Measurements from ENCODE around the gene ZNF664.

Gene ZNF664

DNA sequence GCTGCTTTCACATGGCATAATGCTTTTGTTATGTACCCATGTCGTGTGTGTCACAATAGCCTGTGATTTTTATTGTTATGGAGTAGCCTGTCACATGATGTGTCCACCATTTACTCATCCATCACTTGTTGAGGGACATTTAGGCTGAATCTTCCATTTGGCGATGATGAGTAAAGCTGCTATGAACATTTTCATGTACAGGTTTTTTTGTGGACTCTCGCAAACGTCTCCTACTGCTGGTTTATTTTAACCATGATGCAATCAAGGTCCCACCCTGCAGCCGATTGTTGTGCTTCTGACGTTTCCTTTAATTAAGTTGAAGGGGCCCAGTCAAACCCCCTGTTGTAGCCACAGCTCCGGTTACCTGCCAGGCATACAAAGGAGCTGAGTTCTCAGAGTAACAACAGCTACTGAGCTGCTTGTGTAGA lies 63.2 kb downstream of the ZNF664 start:
- no peak for DNase-seq

DNA sequence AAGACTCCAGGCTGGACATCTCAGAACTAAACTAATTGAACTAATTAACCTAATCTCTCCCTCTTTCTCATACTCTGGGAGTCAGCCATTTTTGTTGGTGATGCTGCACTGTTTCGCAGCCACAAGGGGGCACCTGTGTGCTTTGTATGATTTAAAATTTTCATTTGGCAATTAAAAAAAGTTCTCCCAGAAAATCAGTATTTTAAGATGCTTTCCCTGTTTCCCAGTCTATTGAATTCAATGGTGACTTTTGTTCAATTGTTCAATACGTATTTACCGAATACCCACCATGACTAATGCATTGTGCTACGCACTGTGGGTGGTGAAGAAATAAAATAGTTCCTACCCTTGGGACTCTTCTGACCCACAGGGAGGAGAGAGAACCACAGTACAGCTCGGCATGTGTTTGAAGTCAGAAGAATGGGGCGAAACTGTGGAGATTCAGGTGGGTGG lies 63.7 kb downstream of the ZNF664 start:
- peak; percentile 54 for DNase-seq

DNA sequence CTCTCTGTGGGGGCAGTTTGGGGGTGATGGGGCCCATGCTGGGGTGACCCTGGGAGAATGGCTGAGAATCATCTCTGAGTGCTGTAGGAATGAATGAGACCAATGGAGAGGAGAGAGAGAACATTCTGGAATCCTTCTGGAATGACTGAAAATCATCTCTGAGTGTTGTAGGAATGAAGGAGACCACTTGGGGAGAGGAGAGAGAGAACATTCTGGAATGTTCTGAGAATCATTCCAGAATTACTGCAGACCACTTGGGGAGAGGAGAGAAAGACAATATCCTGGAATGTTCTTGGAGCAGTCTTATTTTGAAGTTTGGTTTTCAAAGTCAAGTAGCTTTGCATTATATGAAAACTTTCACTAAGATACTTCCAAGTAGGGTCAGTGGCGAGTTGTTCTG lies 64.3 kb downstream of the ZNF664 start:
- no peak for DNase-seq

DNA sequence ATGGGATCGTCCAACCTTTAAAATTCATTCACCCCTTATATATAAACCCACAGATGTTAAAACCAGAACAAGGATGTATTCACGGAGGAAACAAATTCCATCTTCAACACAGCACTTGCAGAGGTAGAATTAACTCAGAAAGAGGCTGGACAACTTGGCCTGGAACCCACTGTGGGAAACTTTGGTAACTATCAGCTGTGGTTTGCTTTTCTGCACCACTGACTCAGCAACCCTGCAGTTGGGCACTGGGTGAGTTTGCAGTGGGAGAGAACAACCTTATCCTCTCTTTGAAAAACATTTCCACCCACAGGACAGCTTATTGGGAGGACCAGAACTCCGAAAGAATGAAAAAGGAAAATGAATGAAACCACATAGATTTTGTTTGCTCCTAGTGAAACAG lies 66.3 kb downstream of the ZNF664 start:
- no peak for DNase-seq

DNA sequence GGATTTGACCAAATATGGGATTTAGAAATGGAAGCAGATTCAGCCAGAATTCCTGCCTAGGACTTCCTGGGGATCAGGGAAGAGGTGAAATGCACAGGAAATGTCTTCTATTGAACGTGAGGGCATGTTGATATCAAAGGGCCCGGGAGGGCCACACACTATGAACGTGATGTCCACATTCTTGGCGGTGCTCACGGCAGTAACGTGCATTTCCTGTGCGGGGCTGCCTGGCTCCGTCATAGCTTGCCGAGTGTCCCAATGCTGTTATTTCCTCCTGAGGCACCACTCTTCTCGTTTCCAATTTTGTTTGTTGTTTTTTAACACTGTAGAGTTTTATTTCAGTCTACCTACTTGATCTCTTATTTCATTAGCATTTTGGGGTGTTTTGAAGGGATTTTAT lies 67.3 kb downstream of the ZNF664 start:
- DNase-seq = no peak

DNA sequence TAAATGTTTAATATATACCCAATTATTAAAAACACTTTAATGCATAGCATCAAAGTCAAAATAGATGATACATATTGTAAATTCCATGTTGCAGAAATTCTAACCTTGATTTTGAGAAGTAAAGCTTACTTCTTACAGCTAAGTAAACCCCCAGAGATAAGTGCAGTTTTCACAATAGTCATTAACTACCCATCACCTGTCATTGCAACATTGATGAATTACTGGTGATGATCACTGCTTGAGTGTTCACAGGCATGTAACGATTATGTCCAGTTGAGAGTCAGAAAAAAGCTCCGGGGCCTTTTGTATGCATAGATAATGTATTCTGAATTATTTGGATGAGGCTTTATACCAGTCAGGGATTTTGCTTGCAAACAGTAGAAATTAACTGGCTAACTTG lies 67.7 kb downstream of the ZNF664 start:
- DNase-seq = no peak

DNA sequence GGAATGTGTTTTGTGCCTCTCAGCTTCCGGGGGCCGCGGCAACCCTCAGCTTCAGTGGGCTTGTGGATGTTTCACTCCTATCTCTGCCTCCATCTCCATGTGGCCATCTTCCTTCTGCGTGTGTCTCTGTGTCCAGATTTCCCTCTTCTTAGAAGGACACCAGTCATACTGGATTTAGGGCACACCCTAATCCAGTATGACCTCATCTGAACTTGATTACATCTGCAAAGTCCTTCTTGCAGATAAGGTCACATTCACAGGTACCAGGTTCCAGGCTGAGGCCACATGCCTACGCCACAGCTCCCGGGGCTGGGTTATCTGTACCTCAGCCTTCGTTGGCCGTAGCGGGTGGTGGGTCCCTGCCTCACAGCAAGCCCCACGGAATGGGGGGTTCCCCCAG lies 68.9 kb downstream of the ZNF664 start:
- no peak for DNase-seq

DNA sequence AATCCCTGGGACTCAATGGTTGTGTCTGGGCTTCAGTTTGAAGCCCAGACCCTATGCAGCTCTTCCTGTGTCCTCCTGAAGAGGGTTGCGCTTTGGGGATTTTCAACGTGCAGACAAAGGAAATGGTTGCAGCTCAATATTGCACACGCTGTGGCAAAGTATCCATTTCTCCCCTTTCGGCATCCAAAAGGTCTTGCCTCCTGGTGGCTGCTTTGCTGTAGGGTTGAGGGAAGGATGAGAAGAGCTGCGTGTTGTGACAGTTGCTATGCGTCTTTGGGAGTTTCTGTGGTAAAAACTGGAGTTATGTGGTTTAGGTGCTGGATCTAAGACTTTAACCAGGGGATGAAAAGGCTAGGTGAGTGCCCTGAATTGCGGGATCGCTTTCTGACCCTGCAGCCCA lies 71.0 kb downstream of the ZNF664 start:
- DNase-seq = no peak

DNA sequence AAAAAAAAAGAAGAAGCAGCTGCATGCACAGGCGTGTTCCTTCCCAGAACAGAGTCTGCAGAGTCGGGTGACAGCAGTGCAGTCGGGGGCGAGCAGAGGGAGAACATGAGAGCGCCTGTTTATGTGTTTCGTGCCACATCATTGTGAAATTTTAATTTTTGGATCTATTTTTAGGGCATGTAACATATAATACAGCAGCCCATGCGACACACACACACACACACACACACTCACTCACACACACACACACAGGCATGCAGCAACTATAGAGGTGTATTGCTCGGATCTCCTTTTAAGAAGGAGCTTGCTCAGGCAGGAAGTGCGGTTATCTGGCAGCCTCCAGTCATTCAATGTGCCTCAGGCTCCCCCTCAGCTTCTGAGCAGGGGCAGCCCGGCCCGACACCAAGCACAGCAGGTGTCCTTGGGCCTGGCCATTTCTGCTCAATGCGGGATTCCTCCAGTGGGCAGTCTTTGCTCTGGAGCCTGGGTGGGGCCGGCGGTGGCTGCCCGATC lies 71.8 kb downstream of the ZNF664 start:
- DNase-seq = no peak

DNA sequence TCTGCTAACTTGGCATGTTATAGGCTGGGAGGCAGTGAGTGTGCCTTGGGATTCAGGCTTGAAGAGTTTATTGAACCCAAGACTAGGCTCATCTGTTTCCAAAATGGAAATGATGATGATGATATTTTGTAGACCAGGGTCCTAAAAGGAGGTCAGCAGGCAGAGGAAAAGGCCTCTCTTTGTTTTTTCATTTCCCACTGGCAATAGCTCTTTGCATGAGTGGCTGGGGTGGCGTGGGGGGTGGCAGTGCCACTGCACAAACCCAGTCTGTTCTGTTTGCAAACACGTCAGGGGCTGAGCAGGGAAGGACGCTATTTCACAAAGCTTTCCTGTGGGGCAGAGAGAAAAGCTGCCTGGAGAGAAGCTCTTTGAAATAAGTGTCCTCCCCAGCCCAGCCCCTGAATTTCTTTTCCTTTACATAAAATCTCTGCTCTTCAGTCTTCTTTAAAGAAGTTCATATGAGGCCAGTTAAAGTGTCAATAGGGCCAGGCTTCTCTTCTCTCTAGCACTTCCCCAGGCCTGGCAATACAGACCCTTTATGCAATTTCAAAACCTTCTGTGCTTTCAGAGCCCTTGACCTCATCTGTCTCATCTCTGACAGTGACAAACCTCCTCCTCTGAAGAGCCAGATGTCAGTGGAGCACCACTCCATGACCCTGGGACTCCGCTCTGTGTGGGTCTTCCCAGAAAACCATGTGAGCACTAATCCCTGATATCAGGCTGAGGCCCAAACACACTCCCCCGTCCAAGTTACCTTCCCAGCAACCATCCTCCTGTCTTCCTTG lies 72.8 kb downstream of the ZNF664 start:
- no peak for DNase-seq

DNA sequence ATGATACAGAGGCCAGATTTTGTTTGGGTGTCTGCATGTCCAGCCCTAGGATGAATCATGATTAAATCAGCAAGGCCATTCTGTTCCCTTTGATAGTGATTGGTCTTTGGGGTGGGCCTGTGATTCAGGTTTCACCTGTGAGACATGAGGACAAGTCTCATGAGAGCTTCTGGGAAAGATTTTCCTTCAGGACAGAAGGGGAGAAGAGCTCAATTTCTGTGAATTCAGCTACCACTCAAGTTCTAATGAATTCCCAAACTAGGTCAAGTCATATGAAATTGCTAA lies 73.4 kb downstream of the ZNF664 start:
- DNase-seq = no peak

DNA sequence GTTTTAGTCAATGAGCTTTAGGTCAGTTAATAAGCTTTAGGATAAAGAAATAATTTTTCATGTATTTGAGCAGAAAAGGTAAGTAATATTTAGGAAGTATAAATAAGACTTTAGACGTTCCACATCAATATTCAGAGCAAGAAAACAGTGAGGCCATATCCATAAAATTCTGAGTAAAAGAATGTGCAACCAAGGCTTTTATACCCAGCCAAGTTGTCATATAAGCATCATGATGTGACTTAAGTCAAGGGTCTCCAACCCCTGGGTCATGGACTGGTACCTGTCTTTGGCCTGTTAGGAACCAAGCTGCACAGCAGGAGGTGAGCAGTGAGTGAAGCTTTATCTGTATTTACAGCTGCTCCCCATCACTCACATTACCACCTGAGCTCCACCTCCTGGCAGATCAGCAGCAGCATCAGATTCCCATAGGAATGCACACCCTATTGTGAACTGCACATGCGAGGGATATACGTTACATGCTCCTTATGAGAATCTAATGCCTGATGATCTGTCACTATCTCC lies 74.1 kb downstream of the ZNF664 start:
- DNase-seq = no peak

DNA sequence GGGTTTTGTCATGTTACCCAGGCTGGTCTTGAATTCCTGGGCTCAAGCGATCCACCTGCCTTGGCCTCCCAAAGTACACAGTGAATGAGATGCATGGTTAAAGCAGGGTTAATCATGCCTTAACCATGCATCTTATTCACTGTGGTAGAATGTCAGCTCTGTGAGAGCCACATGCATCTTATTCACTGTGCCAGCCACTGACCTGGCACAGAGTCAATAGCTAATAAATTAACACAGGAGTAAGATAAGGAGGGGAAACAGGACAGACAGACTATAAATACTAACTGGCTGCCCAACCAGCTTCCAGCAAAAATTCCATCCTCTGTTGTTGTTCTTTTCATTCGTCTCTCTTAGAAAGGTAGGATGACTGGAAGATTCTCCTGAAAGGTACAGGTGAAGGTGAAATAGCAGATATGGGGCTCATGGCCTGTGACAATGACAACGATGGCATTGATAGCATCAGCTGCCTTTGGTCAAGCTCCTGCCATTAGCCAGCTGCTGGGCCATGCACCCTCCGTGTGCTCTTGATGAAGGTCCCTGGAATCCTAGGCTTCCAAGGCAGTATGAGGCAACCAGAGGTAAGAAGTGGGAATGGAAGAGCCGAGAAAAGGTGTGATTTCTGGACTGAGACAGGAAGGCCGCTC lies 76.6 kb downstream of the ZNF664 start:
- no peak for DNase-seq

DNA sequence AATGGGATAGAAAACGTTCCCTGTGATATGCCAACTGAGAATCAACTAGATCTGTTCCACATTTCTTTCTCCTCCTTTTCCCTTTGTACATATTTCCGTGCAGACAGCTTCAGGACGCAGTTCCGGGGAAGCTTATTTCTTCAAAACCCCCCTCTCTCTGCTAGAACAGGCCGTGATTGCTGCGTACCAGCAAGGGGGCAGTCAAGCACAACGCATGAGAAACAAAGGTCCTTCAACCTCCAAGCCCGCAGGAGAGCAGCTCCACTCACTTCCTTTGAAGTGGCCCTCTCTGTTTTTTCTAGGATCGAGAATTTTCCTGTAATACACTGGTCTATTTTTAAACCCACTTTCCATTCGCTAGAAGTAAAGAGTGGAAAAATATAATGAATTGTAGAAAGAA lies 80.8 kb downstream of the ZNF664 start:
- DNase-seq = no peak

DNA sequence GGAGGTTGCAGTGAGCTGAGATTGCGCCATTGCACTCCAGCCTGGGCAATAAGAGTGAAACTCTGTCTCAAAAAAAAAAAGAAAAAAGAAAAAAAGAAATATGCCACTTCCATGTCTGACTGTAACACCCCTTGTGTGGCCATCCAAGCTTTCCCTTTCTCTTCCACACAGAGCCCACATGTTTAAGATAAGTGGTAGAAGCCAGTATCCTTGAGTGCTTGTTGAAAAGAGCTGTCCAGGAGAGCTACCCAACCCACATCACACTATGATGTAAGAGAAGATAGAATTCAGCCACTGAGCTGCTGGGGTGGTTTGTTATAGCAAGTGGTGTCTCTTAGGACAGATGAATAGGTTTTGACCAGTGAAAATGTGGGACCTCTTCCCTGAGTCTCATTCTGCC lies 82.1 kb downstream of the ZNF664 start:
- no peak for DNase-seq

DNA sequence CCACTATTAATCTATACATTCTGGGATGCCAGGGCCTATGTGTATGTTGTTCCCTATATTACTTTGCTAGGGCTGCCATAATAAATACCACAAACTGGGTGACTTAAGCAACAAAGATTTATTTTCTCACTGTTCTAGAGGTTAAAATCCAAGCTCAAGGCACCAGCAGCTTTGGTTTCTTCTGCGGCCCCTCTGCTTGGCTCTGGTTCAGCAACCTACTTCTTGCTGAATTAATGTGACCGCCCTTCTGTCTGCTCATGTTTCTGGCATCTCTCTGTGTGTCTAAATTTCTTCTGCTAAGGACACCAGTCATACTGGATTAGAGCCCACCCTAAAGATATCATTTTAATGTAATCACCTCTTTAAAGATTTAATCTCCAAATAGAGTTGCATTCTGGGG lies 84.7 kb downstream of the ZNF664 start:
- no peak for DNase-seq

DNA sequence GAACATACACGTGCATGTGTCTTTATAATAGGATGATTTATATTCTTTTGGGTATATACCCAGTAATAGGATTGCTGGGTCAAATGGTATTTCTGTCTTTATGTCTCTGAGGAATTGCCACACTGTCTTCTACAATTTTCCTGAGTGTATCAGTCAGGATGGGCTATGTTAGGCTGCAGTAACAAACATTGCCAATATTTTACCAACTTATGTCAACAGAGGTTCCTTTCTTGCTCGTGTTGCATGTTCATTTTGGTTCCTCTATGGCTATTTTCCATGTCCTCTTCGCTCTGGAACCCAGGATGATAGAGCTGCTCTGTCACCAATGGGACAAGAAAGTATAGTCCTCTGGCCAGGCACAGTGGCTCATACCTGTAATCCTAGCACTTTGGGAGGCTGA lies 86.7 kb downstream of the ZNF664 start:
- no peak for DNase-seq

All from activated T-cell treated with anti-CD3 and anti-CD28 coated beads, Interleukin-2, amount 50 U/mL, for 1 hour (primary cell).